A549 (cell line): ENCODE measurements around the gene MAP1S. TPM values are rescaled to one million over a fixed set of nuclear protein-coding genes. Genes with fewer than 3 reads are reported as not detected.

Experiments used
- ATAC-seq, 2 experiments: fragments of 200-7000 bp in 1 of 2; fragments of >200 bp in 1 of 2; cut with Nextera tagmentation in 1 of 2; cut with Tn5 transposase in 1 of 2; 3 replicates each; pipeline versions ENCODE4 v1.8.0 to v1.9.1; 2018 to 2020; ENCODE audit warnings: mild to moderate bottlenecking in 1 of 2, moderate library complexity in 1 of 2
- CTCF ChIA-PET: fragments of 300-600 bp; sonication (Branson Sonifier 250); formaldehyde crosslinking; extraction: SDS; loops from one replicate; lab custom pipeline; 2021; ENCODE audit warnings: antibody characterized with exemption, inconsistent platforms; lab: Yijun Ruan, JAX
- POLR2A ChIA-PET: fragments of 350-600 bp; formaldehyde crosslinking; extraction: SDS; loops from one replicate; lab custom pipeline; 2021; ENCODE audit warnings: antibody characterized with exemption, inconsistent platforms; lab: Yijun Ruan, JAX
- DNase-seq, 2 experiments: peaks; one replicate each; pipeline versions ENCODE4 v3.0.0 to v3.0.0-alpha.2; 2011 to 2016; ENCODE audit warnings: low read depth in 1 of 2, low spot score in 1 of 2
- FAIRE-seq: peaks from 2 replicates; lab custom pipeline; 2011; peaks lifted over from hg19 to GRCh38; lab: Jason Lieb, UNC
- H3K27ac ChIP-seq, 2 experiments: fragments of >200 bp; sonication (Bioruptor Twin); formaldehyde crosslinking; 3 replicates each; pipeline ENCODE4 v1.5.1; 2016 to 2017
- H3K4me1 ChIP-seq: fragments of >200 bp; sonication (Bioruptor Twin); formaldehyde crosslinking; 3 replicates; pipeline ENCODE4 v1.6.1; 2016
- H3K4me2 ChIP-seq: fragments of >200 bp; sonication (Bioruptor Twin); formaldehyde crosslinking; 3 replicates; pipeline ENCODE4 v1.6.1; 2016
- H3K4me3 ChIP-seq: fragments of >200 bp; sonication (Bioruptor Twin); formaldehyde crosslinking; 3 replicates; pipeline ENCODE4 v1.5.1; 2016
- H3K9me3 ChIP-seq: fragments of >200 bp; sonication (Bioruptor Twin); formaldehyde crosslinking; 3 replicates; pipeline ENCODE4 v1.6.1; 2016
- CTCF ChIP-seq: fragments of >200 bp; sonication (Bioruptor Twin); formaldehyde crosslinking; IDR thresholded peaks from 3 replicates; pipeline ENCODE4 v1.5.1; 2016
- E2F6 ChIP-seq: IDR thresholded peaks from 2 replicates; pipeline ENCODE4 v1.6.1; 2012; ENCODE audit warnings: low read depth, borderline replicate concordance
- ELK1 ChIP-seq: fragments of 150-350 bp; IDR thresholded peaks from 2 replicates; pipeline ENCODE4 v1.6.1; 2014; ENCODE audit warnings: low read depth, mild to moderate bottlenecking, low read length
- HDAC2 ChIP-seq: fragments of 200-600 bp; sonication (generic); IDR thresholded peaks from 2 replicates; pipeline ENCODE4 v1.6.1; 2016
- HEYL ChIP-seq: fragments of 250-450 bp; sonication (Bioruptor Pico); IDR thresholded peaks from 2 replicates; pipeline ENCODE4 v1.8.0; 2021; ENCODE audit warnings: mild to moderate bottlenecking, moderate library complexity
- HOXA7 ChIP-seq: fragments of 250-450 bp; sonication (Bioruptor Pico); IDR thresholded peaks from 2 replicates; pipeline ENCODE4 v1.5.0; 2020; ENCODE audit warnings: mild to moderate bottlenecking, moderate library complexity
- HOXB5 ChIP-seq: fragments of 250-450 bp; sonication (Bioruptor Pico); IDR thresholded peaks from 2 replicates; pipeline ENCODE4 v1.5.0; 2020; ENCODE audit warnings: mild to moderate bottlenecking, moderate library complexity
- JUNB ChIP-seq: fragments of >200 bp; sonication (Bioruptor Twin); formaldehyde crosslinking; IDR thresholded peaks from 2 replicates; pipeline ENCODE4 v1.6.1; 2016
- KDM1A ChIP-seq: fragments of 200-600 bp; sonication (generic); IDR thresholded peaks from 2 replicates; pipeline ENCODE4 v1.6.1; 2016; ENCODE audit warnings: low read depth, mild to moderate bottlenecking
- MYC ChIP-seq: IDR thresholded peaks from 2 replicates; pipeline ENCODE4 v1.6.1; 2012; ENCODE audit warnings: mild to moderate bottlenecking, inconsistent platforms, low read length, improper control_type of control experiment, borderline replicate concordance
- NPAS2 ChIP-seq: fragments of 250-450 bp; sonication (Bioruptor Pico); IDR thresholded peaks from 2 replicates; pipeline ENCODE4 v1.8.0; 2022; ENCODE audit warnings: mild to moderate bottlenecking, moderate library complexity, borderline replicate concordance
- RAD21 ChIP-seq, 2 experiments: fragments of >200 bp in 1 of 2; sonication (Bioruptor Twin) in 1 of 2; formaldehyde crosslinking in 1 of 2; IDR thresholded peaks in 1 of 2; conservative IDR thresholded peaks in 1 of 2; 2 replicates in 1 of 2; 3 replicates in 1 of 2; pipeline ENCODE4 v1.6.1; 2012 to 2018; ENCODE audit warnings: inconsistent platforms in 1 of 2
- RFX5 ChIP-seq: fragments of 450-650 bp; IDR thresholded peaks from 2 replicates; pipeline ENCODE4 v1.7.1; 2014; ENCODE audit warnings: antibody characterized with exemption, mild to moderate bottlenecking, moderate library complexity
- SMC3 ChIP-seq: fragments of >200 bp; sonication (Bioruptor Twin); formaldehyde crosslinking; IDR thresholded peaks from 3 replicates; pipeline ENCODE4 v1.6.1; 2018; ENCODE audit warnings: inconsistent platforms
- TFCP2L1 ChIP-seq: fragments of 250-450 bp; sonication (Bioruptor Pico); IDR thresholded peaks from 2 replicates; pipeline ENCODE4 v1.5.0; 2021; ENCODE audit warnings: mild to moderate bottlenecking
- USF2 ChIP-seq: fragments of 450-650 bp; IDR thresholded peaks from 2 replicates; pipeline ENCODE4 v1.6.1; 2014; ENCODE audit warnings: antibody characterized with exemption
- ZFP36 ChIP-seq: fragments of 450-650 bp; IDR thresholded peaks from 2 replicates; pipeline ENCODE4 v1.6.1; 2014; ENCODE audit warnings: borderline replicate concordance; ENCODE audit not compliant: partially characterized antibody
- WGBS: methylation state at CpG from one replicate; pipeline ENCODE4 v1.1.6; 2017; ENCODE audit errors: missing lambda C conversion rate; 5-methylcytosine and 5-hydroxymethylcytosine counted together
- polyA plus RNA-seq, 4 experiments: library from polyadenylated mRNA; depleted of rRNA in 3 of 4; stranded (reverse); fragments of >200 nt; fragmentation: RNase III in 1 of 4; extraction: RNeasy Plus Mini Kit Qiagen cat#74134 plus additional on column Dnase treatment in 1 of 4; gene quantifications; 2 replicates in 3 of 4; 3 replicates in 1 of 4; pipeline ENCODE4 v1.2.3, GENCODE V29; 2011 to 2017
- TF ChIP-seq, protein P1 (sequence below): fragments of 250-450 bp; sonication (Bioruptor Pico); IDR thresholded peaks from 2 replicates; pipeline ENCODE4 v1.5.0; 2020; ENCODE audit warnings: low read depth, mild to moderate bottlenecking, moderate library complexity
- TF ChIP-seq, protein P2 (sequence below): IDR thresholded peaks from 2 replicates; pipeline ENCODE4 v1.6.1; 2012

MAP1S gene
- polyA plus RNA-seq, 2 of the 4 experiments (the other 2 are of a cell fraction): 8.3 to 26.9 TPM

DNA sequence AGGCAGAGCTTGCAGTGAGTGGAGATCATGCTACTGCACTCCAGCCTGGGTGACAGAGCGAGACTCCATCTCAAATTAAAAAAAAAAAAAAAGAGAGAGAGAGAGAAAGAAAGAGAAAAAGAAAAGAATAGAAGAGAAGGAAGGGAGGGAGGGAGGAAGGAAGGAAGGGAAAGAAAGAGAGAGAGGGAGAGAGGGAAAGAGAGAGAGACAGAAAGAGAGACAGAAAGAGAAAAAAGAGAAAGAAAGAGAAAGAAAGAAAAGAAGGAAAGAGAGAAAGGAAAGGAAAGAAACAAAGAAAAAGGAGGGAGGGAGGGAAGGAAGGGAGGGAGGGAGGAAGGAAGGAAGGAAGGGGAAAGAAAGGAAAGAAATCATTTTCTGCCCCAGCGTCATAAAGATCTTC is 24.1 kb upstream of the MAP1S start:
- CTCF ChIA-PET: no interaction called here
- Histone ChIP-seq H3K4me3 (no peak overlapping the region), H3K27ac (no peak overlapping the region), H3K4me2 (no peak overlapping the region), H3K4me1 (no peaks in the 10 kb centered on the region), H3K9me3 (no peaks in the 10 kb centered on the region)
- DNase-seq (no peak), FAIRE-seq (no peak), ATAC-seq (no peak)
- TF ChIP-seq E2F6 (no peak), HOXB5 (CRISPR knock-in tag) (no peak)
- POLR2A ChIA-PET: no interaction called here
- 61% methylated on average over 2 of the region's 2 CpGs for WGBS

DNA sequence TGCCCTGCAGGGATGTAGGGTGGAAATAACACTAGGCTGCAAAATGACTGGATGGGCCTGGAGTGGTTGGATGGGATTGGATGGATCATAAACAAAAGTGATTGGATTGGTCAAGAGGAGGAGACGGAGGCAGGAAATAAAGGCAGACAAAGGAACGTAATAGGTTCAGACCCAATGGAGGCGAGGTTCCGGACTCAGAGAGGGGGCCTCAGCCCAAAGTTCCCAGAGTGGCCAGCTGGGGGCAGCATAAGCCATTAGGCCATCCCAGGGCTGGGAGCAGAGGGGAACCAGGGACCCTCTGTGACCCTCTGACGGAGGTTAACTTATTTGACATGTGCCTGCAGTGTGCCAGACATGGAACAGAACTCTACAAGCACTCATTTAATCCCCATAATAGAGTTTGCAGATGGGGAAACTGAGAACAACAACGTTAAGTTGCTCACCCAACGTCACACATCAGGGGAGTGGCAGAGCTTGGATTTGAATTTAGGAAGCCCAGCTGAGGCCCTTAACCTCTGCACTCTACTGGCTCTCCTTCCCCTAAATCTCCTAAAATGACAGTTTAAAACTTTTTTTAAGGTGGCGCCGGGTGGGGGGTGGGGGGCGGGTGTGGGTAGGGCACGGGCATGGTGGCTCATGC is 15.3 kb upstream of the MAP1S start:
- DNase-seq (peak in 1 of 2 experiments; percentile 40), ATAC-seq (peak in 1 of 2 experiments; percentile 69; a peak in 3 of 6 replicates), FAIRE-seq (no peak)
- no peak overlapping the region for H3K4me2 ChIP-seq
- TF ChIP-seq RAD21 (conservative IDR thresholded peaks at IDR 0.05 in 1 of 2, IDR thresholded peaks at IDR 0.05 in 1 of 2) (peak; percentile 23 to 44; a peak in 3 of 5 replicates), SMC3 (peak; percentile 42; the same call in 2 of the 3 replicates), HDAC2 (no peak), CTCF (peak; percentile 42)
- H3K4me3 ChIP-seq: no peak overlapping the region
- POLR2A ChIA-PET: no interaction called here
- no peaks in the 10 kb centered on the region for H3K9me3 ChIP-seq
- CTCF ChIA-PET: interaction anchor here (0.9 to 5.1 kb wide), 4 partner anchors 16 to 71 kb away, joined by 3 to 17 read pairs (median 4); partner anchors contain the start of gene MAP1S
- no peak overlapping the region for H3K27ac ChIP-seq
- WGBS: 65% methylated on average over 7 of the region's 11 CpGs
- H3K4me1 ChIP-seq: no peaks in the 10 kb centered on the region

DNA sequence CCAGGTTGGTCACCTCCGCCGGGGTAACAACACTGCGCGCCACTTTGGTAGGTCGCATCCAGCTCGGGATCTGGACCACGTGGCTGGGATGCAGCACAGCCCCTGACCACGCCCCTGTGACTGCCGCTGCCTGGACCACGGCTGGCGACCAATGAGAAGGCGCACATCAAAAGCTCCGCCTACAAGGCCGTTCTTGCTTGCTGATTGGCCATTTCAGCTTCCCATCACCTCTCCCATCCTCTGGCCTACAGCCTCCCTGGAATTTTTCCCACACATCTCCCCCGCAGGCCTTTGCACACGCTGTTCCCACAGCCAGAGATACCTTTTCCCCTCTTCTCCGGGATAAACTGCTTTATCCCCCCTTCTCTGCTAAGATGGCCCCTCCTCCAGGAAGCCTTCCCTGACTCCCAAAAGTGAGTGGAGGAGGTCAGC is 12.5 kb upstream of the MAP1S start:
- TF ChIP-seq JUNB (no peak), USF2 (no peak), ZFP36 (peak; percentile 32)
- TF ChIP-seq, protein P1, sequence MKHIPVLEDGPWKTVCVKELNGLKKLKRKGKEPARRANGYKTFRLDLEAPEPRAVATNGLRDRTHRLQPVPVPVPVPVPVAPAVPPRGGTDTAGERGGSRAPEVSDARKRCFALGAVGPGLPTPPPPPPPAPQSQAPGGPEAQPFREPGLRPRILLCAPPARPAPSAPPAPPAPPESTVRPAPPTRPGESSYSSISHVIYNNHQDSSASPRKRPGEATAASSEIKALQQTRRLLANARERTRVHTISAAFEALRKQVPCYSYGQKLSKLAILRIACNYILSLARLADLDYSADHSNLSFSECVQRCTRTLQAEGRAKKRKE (CRISPR knock-in tag): no peak
- TF ChIP-seq, protein P2, sequence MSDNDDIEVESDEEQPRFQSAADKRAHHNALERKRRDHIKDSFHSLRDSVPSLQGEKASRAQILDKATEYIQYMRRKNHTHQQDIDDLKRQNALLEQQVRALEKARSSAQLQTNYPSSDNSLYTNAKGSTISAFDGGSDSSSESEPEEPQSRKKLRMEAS: no peak
- TF ChIP-seq, all 56 proteins: peak for 1
- Histone ChIP-seq H3K4me1 (no peaks in the 10 kb centered on the region), H3K4me2 (no peak overlapping the region), H3K27ac (no peak overlapping the region), H3K4me3 (no peak overlapping the region), H3K9me3 (no peaks in the 10 kb centered on the region)
- peak in 1 of 2 experiments; percentile 57; a peak in 3 of 6 replicates for ATAC-seq
- ChIA-PET POLR2A (no interaction called here), CTCF (interaction anchor here (1.4 kb wide), 3 partner anchors 9 to 149 kb away, joined by 3 to 5 read pairs (median 3); no protein-coding TSS in a partner anchor)
- 74% methylated on average over 16 of the region's 17 CpGs for WGBS
- FAIRE-seq: no peak
- peak in 1 of 2 experiments; percentile 43 for DNase-seq

- H3K4me2 ChIP-seq: no peak overlapping the region
- H3K27ac ChIP-seq: no peak overlapping the region
- WGBS: 59% methylated on average over 6 of the region's 6 CpGs
- H3K4me3 ChIP-seq: no peak overlapping the region
- no peaks in the 10 kb centered on the region for H3K9me3 ChIP-seq
- DNase-seq (no peak), ATAC-seq (no peak), FAIRE-seq (no peak)
- H3K4me1 ChIP-seq: no peaks in the 10 kb centered on the region
- POLR2A ChIA-PET: no interaction called here
- CTCF ChIA-PET: interaction anchor here (1.1 to 1.3 kb wide), 3 partner anchors 9 to 63 kb away, joined by 3 to 6 read pairs (median 3); no protein-coding TSS in a partner anchor
- TF ChIP-seq TFCP2L1 (CRISPR knock-in tag) (no peak), ZFP36 (no peak), KDM1A (no peak), HDAC2 (no peak), E2F6 (no peak), HOXA7 (CRISPR knock-in tag) (no peak), NPAS2 (CRISPR knock-in tag) (no peak), MYC (no peak), USF2 (no peak), ELK1 (no peak), HEYL (CRISPR knock-in tag) (no peak), RFX5 (no peak)
These were observed 7.4 kb upstream of the MAP1S start for GRCh38 chr19:17711851-17712250.
